ENCODE measurements around the gene CAT.

- no peak for TF ChIP-seq CTCF (IDR thresholded peaks at IDR 0.05)
- TF ChIP-seq ZFX (IDR thresholded peaks at IDR 0.05; ENCODE audit: borderline replicate concordance) = no peak
These were observed 40.9 kb upstream of the CAT start for GRCh38 chr11:34397811-34398210.

Measured in 22Rv1 (cell line).